Retinal pigment epithelial cell (primary cell): ENCODE data around the gene LRRTM1.

Experiments used
- DNase-seq: peaks from one replicate; pipeline ENCODE4 v3.0.0-alpha.2; 2010; ENCODE audit warnings: low read depth
- H3K4me3 ChIP-seq: 2 replicates; pipeline ENCODE4 v1.5.1; 2011; ENCODE audit warnings: mild to moderate bottlenecking, low read length, control low read depth, moderate library complexity
- TF ChIP-seq, protein P1 (sequence below): conservative IDR thresholded peaks from 2 replicates; pipeline ENCODE4 v1.5.1; 2011; ENCODE audit warnings: low read depth, low read length, control low read depth, inconsistent platforms

The LRRTM1 gene

DNA sequence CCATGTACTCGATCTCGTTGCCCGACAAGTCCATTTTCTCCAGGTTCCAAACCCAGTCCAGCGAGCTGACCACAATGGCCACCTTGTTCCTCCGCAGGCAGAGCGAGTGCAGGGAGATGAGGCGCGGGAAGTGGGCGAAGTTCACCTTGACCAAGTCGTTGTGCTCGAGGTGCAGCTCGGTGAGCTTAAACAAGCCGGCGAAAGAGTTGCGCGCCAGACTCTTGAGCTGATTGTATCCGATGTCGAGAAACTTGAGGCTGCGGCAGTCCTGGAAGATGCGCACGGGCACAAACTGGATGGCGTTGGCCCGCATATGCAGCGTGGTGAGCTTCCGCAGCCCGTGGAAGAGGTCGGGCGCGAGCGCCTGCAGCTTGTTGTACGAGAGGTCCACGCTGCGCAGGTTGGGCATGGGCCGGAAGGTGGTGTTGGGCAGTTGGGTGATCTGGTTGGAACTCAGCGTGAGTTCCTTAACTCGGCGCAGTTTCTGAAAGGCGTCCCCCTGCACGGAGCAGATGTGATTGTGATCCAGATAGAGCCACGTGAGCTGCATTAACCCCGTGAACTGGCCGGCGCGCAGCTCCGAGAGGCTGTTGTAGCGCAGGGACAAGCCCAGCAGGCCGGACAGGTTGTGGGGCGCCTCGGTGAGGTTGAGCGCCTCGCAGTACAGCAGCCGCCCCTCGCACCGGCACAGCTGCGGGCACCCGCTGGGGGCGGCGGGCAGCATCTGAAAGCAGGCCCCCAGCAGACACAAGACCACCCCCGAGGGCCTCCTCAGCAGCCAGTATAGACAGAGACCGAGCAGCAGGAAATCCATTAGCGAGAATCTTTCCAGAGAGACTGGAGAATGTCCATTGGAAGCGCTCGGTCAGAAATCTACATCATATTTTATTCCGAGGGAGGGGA is 1.3 kb downstream of the LRRTM1 start:
- DNase-seq = no peak
- peak overlapping the region; percentile 55 for H3K4me3 ChIP-seq
- TF ChIP-seq, protein P1, sequence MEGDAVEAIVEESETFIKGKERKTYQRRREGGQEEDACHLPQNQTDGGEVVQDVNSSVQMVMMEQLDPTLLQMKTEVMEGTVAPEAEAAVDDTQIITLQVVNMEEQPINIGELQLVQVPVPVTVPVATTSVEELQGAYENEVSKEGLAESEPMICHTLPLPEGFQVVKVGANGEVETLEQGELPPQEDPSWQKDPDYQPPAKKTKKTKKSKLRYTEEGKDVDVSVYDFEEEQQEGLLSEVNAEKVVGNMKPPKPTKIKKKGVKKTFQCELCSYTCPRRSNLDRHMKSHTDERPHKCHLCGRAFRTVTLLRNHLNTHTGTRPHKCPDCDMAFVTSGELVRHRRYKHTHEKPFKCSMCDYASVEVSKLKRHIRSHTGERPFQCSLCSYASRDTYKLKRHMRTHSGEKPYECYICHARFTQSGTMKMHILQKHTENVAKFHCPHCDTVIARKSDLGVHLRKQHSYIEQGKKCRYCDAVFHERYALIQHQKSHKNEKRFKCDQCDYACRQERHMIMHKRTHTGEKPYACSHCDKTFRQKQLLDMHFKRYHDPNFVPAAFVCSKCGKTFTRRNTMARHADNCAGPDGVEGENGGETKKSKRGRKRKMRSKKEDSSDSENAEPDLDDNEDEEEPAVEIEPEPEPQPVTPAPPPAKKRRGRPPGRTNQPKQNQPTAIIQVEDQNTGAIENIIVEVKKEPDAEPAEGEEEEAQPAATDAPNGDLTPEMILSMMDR = no peak

DNA sequence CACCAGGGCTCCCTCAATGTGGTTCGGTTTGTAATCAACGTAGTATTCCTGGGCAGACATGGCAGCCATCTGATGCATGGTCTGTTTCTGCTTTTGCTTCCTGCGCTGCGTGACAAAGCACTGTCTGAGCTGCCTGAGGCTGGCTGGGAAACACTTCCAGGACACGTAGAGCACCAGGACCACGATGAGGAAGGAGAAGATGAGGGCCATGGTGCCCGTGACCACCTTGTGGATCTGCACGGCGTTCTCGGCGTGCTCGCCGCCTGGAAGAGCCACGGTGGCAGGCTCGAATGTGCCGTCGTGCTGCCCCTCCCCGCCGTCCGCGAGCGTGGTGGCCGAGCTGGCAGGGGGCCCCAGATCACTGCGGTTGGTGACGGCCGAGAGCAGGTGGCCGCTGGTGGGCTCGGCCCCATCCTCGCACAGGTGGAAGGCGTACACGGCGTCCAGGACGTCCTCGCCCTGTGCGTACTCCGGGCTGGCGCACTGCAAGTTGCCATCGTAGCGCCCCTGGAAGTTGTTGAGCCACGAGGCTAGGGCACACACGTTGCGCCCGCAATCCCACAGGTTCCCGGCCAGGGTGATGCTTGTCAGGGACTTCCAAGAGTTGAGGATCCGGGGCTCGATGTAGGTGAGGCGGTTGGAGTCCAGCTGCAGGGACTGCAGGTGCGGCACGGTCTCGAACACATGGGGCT is 2.1 kb downstream of the LRRTM1 start:
- H3K4me3 ChIP-seq = peak overlapping the region; percentile 6
- TF ChIP-seq, protein P1 = no peak
- DNase-seq = no peak

DNA sequence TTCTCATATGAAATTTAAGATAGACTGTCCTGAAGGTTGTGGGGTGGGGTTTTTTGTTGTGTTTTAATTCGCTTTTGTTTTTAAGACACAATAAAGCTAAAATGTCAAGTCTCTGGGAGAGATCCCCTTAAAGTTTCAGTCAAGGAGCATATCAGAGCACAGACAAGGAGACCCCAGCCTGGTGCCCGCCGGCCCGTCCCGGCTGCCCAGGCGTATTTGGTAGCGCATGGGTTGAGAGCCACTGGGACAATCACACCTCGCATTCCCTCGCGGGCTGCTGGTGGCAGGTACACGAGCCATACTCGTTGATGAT is 2.6 kb downstream of the LRRTM1 start:
- no peak overlapping the region for H3K4me3 ChIP-seq
- TF ChIP-seq, protein P1 = no peak
- DNase-seq = no peak

DNA sequence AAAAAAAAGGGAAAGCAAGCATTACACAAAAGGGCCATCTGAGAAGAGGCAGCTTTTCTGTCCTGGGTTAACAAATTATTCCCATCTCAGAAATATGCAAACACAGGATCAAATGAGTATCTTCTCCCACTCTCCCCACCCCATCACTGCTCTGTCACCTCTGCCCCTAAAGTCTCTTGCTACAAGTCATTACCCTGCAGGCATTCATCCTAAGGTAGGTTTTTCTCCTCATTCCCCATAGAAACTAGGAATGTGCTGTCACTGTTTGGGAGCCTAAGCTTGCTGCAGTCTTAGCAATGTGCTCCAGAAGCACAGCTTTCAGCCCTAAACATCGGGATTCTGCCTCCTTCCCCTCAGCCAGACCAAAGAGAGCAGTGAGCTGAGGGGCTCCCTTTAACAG is 3.6 kb downstream of the LRRTM1 start:
- TF ChIP-seq, protein P1 = no peak
- DNase-seq = no peak

DNA sequence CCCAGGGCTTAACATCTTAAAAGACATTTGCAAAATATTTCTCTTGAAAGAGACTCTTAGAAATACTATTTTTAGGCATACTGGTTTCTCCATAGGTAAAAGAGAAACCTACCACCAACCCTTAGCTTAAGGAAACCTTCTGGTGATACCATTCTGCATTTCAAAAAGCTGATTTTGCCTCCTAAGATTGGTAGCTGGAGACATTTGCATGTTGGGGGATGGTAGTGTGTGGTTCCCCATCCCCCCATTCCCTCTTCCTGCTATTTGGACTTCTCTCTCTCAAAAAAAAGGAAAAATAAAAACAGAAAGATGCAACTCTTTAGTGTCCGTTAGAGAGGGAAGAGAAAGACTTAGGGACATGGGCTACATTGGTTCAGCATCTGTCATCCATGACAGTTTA is 4.2 kb downstream of the LRRTM1 start:
- no peak overlapping the region for H3K4me3 ChIP-seq
- TF ChIP-seq, protein P1 = no peak
- DNase-seq = no peak

More for the DNA sequence above, 3.6 kb downstream of the LRRTM1 start:
- H3K4me3 ChIP-seq = no peak overlapping the region

DNA sequence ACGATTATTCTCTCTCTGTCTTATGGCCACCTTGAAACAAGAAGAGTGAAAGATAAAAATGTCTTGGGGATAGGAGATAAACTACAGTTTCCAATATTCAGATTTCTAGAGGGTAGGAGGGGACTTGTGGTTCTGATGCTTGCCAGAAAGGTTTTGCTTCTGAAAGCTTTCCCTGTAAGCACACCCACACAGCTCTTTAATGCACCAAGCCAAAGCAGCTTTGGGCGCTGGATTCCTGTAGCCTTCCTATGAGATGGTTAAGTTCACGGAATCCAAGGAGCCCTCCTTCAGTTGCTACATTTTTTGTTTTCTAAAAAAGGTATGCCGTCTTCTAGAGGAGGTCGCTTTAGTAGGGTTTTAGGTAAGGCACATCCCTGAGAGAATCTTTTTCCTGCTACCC is 4.9 kb downstream of the LRRTM1 start:
- TF ChIP-seq, protein P1 = no peak
- no peak overlapping the region for H3K4me3 ChIP-seq
- DNase-seq = no peak

DNA sequence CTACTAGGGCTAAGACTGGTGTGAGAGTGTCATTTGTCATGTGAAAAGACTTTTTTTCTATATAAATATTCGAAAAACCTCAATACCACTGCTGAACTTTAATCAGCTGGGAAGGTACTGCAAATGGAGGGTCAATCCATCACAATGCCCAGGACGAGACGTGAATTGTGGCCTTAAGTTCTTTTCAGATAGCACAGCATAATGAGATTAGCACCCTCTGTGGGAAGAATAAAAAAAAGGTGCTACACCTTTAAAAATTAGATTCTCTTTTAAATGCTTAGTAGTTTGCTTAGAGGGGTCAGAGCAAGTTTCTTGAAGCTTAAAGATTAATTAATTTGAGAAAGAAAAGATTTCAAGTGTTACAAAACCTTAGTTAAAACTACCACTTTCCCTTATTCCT is 5.6 kb downstream of the LRRTM1 start:
- TF ChIP-seq, protein P1 = no peak
- DNase-seq = no peak
- H3K4me3 ChIP-seq = no peak overlapping the region
